HG02571 (cell line): ENCODE results near the gene ASB2.

Experiments used
- ATAC-seq: cut with Tn5 transposase; IDR thresholded peaks from one replicate; pipeline ENCODE4 v1.9.1; 2021; ENCODE audit warnings: mild to moderate bottlenecking, moderate library complexity; ENCODE audit not compliant: unreplicated experiment

The ASB2 gene

GRCh38 chr14:94001016-94001415 lies 24.6 kb upstream of the ASB2 start:
- no peak for ATAC-seq

- ATAC-seq: no peak
These were observed 23.9 kb upstream of the ASB2 start for GRCh38 chr14:94000267-94000666.

GRCh38 chr14:93999573-93999972 lies 23.2 kb upstream of the ASB2 start:
- no peak for ATAC-seq

- ATAC-seq: no peak
These were observed 22.6 kb upstream of the ASB2 start for GRCh38 chr14:93998871-93999403.

GRCh38 chr14:93997916-93998870 lies 21.8 kb upstream of the ASB2 start:
- no peak for ATAC-seq

GRCh38 chr14:93997082-93997481 lies 20.7 kb upstream of the ASB2 start, which contains the start of gene CCDC197:
TSS of gene CCDC197 (plus strand) at chr14:93997301. CDS start at chr14:93998132, 831 bp downstream.
- ATAC-seq: no peak

- no peak for ATAC-seq
These were observed 19.8 kb upstream of the ASB2 start for GRCh38 chr14:93996130-93996695.

- no peak for ATAC-seq
These were observed 18.7 kb upstream of the ASB2 start for GRCh38 chr14:93994919-93995682.

- ATAC-seq: no peak
These were observed 17.0 kb upstream of the ASB2 start for GRCh38 chr14:93993382-93993781.

- ATAC-seq: no peak
These were observed 15.3 kb upstream of the ASB2 start for GRCh38 chr14:93991649-93992048.

GRCh38 chr14:93991212-93991611 lies 14.8 kb upstream of the ASB2 start:
- ATAC-seq: no peak

GRCh38 chr14:93989939-93990338 lies 13.6 kb upstream of the ASB2 start:
- no peak for ATAC-seq

- no peak for ATAC-seq
These were observed 11.6 kb upstream of the ASB2 start for GRCh38 chr14:93987815-93988476.

GRCh38 chr14:93987376-93987775 lies 11.0 kb upstream of the ASB2 start:
- ATAC-seq: no peak

GRCh38 chr14:93986955-93987354 lies 10.6 kb upstream of the ASB2 start:
- ATAC-seq: no peak

GRCh38 chr14:93984987-93985410 lies 8.6 kb upstream of the ASB2 start:
- no peak for ATAC-seq

GRCh38 chr14:93984070-93984469 lies 7.7 kb upstream of the ASB2 start:
- no peak for ATAC-seq

GRCh38 chr14:93982230-93983007 lies 6.0 kb upstream of the ASB2 start:
- no peak for ATAC-seq

GRCh38 chr14:93981316-93982229 lies 5.2 kb upstream of the ASB2 start:
- ATAC-seq: no peak
